Aorta (tissue), 5 donors: ENCODE measurements around the gene CIDEC. TPM values are rescaled to one million over a fixed set of nuclear protein-coding genes. Genes with fewer than 3 reads are reported as not detected.
A peak's percentile ranks its signal among the peaks of the same experiment; 100 is the strongest.
"Not testable (repeated sequence)": the region's sequence is repeated elsewhere in the genome, so short reads cannot be mapped to it uniquely, and the experiment has no call there.

Experiments used
- ATAC-seq: fragments of 200-7000 bp; cut with Tn5 transposase; one replicate; pipeline ENCODE4 v1.9.1; 2022; ENCODE audit warnings: moderate library complexity; ENCODE audit not compliant: low FRiP score
- DNase-seq, 2 donors: peaks; one replicate each; pipeline ENCODE4 v3.0.0-alpha.2; 2020
- H3K27ac ChIP-seq, 2 donors: one replicate each; pipeline ENCODE4 v1.5.1; 2013; ENCODE audit warnings: low read length in 2 of 2, mild to moderate bottlenecking in 2 of 2, moderate library complexity in 2 of 2, control low read depth in 1 of 2, inconsistent platforms in 1 of 2, low read depth in 1 of 2
- H3K27me3 ChIP-seq, 2 donors: one replicate each; pipeline ENCODE4 v1.6.1; 2013; ENCODE audit warnings: control low read depth in 1 of 2, low read length in 1 of 2, mild to moderate bottlenecking in 1 of 2, moderate library complexity in 1 of 2; ENCODE audit not compliant: insufficient read depth in 2 of 2, control insufficient read depth in 1 of 2
- H3K36me3 ChIP-seq, 2 donors: one replicate each; pipeline ENCODE4 v1.6.1; 2013; ENCODE audit warnings: control low read depth in 1 of 2, low read length in 1 of 2, mild to moderate bottlenecking in 1 of 2; ENCODE audit not compliant: insufficient read depth in 2 of 2, control insufficient read depth in 1 of 2
- H3K4me1 ChIP-seq, 2 donors: one replicate each; pipeline ENCODE4 v1.6.1; 2013; ENCODE audit warnings: low read length in 2 of 2, control low read depth in 1 of 2, mild to moderate bottlenecking in 1 of 2, moderate library complexity in 1 of 2; ENCODE audit not compliant: insufficient read depth in 2 of 2, control insufficient read depth in 1 of 2
- H3K4me3 ChIP-seq, 2 donors: one replicate each; pipeline ENCODE4 v1.5.1; 2013; ENCODE audit warnings: low read length in 2 of 2, control low read depth in 1 of 2, mild to moderate bottlenecking in 1 of 2
- H3K9me3 ChIP-seq: one replicate; pipeline ENCODE4 v1.6.1; 2013; ENCODE audit warnings: mild to moderate bottlenecking, low read length; ENCODE audit not compliant: control insufficient read depth
- WGBS, 2 donors: extraction: QIAGEN DNeasy Blood & Tissue Kit; methylation state at CpG; one replicate each; pipeline ENCODE4 v1.1.7; 2013; 5-methylcytosine and 5-hydroxymethylcytosine counted together
- intact Hi-C, 2 donors: fragments of 100-400 bp; cut with DNase I; formaldehyde crosslinking; loops; one replicate each; pipeline versions ENCODE4 v1.14.2 to v1.15.0; 2022
- polyA plus RNA-seq, 2 donors: library from polyadenylated mRNA; stranded (reverse); fragments of 200-250 nt; gene quantifications; one replicate each; pipeline ENCODE4 v1.2.3, GENCODE V29; 2013
- total RNA-seq, 2 donors: library from RNA; stranded (reverse); fragmentation: NEBNext Ultra II Directional; extraction: Animal tissue kit (Norgen Biotek cat#: 25700); gene quantifications; one replicate each; pipeline ENCODE4 v1.2.1, GENCODE V29; 2021
- donor health status: healthy with polysubstance abuse.
- donor health status: Bipolar disorder and iron deficiency.
- donor health status: DM: no; HTN: no; CAD: no.
- donor health status: DM: no; HTN: no; CAD: no.
- donor health status: DM: yes; HTN: yes; CAD: no.

The CIDEC gene
- total and polyA plus RNA-seq, 4 donors: 0.87 to 75.3 (median 1.1) TPM; not detected in 1

DNA sequence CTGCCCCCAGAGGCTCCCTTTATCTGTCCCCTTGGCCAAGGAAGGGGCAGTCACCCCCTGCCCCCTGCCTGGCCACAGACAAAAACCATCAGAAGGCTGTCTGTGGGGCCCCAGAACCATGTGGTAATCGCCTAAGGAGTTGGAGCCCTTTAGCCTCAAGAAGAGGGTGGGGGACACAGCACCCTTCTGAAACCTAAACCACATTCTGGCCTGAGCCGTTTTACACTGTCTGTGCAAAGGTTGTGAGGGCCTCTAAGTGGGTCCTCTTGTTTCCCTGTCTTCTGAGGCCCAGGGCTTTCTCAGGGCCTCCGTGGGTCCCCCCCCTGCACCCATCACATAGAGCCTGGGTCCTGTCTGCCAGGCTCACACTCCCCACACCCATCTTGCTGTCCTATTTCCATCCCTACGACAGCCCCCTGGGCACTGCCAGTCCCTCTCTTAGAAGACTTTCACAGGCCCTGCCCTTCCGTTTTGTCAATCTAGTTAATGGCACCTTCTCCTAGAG is 18.4 kb downstream of the CIDEC start:
- ATAC-seq (no peak), DNase-seq (no peak)
- Histone ChIP-seq H3K36me3 (no peaks in the 10 kb centered on the region), H3K9me3 (no peaks in the 10 kb centered on the region), H3K27me3 (no peaks in the 10 kb centered on the region), H3K27ac (no peak overlapping the region), H3K4me3 (no peak overlapping the region), H3K4me1 (no peaks in the 10 kb centered on the region)
- WGBS, 2 donors: 91 to 92% methylated on average over 5 of the region's 5 CpGs
- intact Hi-C loops: no loop called here

DNA sequence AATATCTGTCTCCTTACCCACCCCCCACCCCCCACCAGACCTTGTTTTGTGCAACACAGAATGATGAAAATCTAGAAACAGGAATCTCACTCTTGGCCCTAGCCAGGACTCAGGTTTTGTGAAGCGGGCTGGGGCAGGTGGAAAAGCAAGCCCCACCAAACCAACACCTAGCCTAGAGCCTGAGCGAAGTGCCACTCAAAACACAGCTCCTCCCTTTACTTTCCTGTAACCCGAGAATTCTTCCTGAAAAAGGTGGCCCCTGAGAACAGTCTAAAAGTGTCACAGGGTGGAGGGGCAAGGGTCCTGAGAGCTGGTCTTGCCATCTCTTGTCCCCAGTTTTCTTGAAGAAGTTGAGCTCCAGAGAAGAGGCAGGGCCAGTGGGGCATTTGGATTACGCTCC is 18.9 kb downstream of the CIDEC start:
- intact Hi-C loops: no loop called here
- Histone ChIP-seq H3K36me3 (no peaks in the 10 kb centered on the region), H3K9me3 (no peaks in the 10 kb centered on the region), H3K27me3 (no peaks in the 10 kb centered on the region), H3K4me3 (no peak overlapping the region), H3K4me1 (no peaks in the 10 kb centered on the region), H3K27ac (no peak overlapping the region)
- no peak for ATAC-seq
- WGBS, 2 donors: 92 to 95% methylated on average over 4 of the region's 4 CpGs
- no peak for DNase-seq

DNA sequence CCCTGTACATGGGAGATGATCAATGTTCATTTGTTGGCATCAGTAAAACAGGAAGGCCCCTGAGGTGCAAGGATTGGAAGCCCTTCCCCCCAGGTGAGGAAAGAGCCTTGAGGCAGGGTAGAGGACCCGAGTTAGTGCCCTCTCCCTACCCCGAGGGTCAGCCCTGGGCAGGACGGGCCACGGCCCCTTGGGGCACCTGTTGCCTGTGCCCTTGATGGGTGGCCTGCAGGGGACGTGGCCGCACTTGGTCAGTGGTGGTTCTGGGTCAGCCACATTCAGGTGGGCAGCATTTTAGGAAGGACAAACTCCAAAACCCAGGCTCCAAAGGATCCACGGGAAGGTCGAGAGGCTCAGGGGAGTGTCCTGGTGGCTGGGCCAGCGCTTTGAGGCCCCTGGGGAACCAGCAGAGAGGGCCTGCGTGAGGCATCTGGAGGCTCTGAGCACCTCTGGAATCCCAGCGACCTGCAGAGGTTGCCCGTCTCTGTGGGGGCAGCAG is 20.5 kb downstream of the CIDEC start:
- WGBS, 2 donors: 91 to 92% methylated on average over 12 of the region's 12 CpGs
- no peaks in the 10 kb centered on the region for H3K27me3 ChIP-seq
- H3K27ac ChIP-seq: no peak overlapping the region
- H3K4me3 ChIP-seq: no peak overlapping the region
- DNase-seq (peak in 1 of 2 donors; percentile 54), ATAC-seq (no peak)
- H3K36me3 ChIP-seq: no peaks in the 10 kb centered on the region
- intact Hi-C loops: no loop called here
- no peaks in the 10 kb centered on the region for H3K9me3 ChIP-seq
- no peaks in the 10 kb centered on the region for H3K4me1 ChIP-seq

DNA sequence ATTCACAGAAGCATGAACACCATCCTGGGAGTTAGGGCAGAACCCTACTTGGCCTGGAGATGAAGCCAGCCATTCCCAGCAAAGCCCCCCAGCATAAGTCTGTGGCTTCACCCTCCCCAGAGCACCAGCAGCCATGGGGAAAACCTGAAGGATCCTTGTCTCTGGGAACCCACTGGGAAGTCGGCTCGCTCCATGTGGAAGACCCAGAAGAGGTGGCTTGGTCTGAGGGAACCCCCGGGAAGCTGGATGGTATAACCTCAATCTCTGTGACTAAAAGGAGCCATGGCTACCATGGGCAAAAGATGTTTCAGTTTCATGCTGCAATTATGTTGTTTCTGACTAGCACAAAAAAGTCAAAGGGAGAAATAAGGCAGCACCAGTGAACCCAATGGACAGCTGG is 24.5 kb downstream of the CIDEC start:
- DNase-seq (no peak), ATAC-seq (no peak)
- Histone ChIP-seq H3K4me3 (no peak overlapping the region), H3K27ac (no peak overlapping the region), H3K9me3 (no peaks in the 10 kb centered on the region), H3K4me1 (no peaks in the 10 kb centered on the region), H3K36me3 (no peaks in the 10 kb centered on the region), H3K27me3 (no peaks in the 10 kb centered on the region)
- 95 to 98% methylated on average over 3 of the region's 3 CpGs for WGBS, 2 donors
- intact Hi-C loops: no loop called here

DNA sequence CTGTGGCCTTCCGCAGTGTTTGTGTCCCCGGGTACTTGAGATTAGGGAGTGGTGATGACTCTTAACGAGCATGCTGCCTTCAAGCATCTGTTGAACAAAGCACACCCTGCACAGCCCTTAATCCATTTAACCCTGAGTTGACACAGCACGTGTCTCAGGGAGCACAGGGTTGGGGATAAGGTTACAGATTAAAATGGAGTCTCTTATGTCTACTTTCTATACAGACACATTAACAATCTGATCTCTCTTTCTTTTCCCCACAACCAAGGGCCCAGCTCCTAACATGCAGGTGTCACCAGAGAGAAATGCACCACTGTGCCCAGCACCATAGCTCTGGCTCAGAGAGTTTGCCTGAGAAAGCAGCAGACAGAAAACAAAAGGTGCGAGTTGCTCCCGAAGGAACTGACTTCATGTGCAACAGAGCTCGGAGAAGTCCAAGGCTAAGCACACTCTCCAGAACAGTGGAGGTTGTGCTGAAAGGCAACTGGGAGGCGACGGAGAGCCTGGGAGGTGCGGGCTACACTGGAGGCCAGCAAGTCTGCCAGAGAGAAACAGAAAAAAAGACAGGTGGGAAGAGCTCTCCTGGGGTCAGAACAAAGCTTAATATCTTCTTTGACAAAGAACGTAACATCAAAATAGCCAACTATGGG is 25.6 kb downstream of the CIDEC start:
- DNase-seq, H3K27ac ChIP-seq, intact Hi-C loops, ATAC-seq, H3K4me1 ChIP-seq, H3K4me3 ChIP-seq, H3K36me3 ChIP-seq, H3K9me3 ChIP-seq, H3K27me3 ChIP-seq: not testable (repeated sequence)
- WGBS, 2 donors: 79% methylated on average over 11 of the region's 11 CpGs

DNA sequence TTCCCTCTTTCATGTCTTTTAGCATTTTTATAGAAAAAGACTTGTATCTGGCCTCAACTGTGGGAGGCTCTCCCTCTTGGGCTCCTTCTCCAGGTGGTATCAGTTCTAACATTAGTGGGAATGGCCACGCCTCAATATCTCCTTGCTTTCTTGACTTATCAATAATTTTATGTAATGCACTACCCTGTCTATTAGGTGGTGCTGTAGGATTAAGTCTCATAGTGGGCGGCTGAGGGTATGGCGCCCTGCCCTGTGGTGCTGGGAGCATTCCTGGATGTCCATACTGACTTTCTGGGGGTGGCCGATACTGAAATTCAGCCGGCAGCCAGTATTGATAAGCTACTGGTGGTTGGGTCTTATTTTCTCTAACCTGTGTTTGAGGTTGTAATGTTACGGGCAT is 27.5 kb downstream of the CIDEC start:
- H3K27ac ChIP-seq: no peak overlapping the region
- no peaks in the 10 kb centered on the region for H3K36me3 ChIP-seq
- H3K4me3 ChIP-seq: no peak overlapping the region
- H3K4me1 ChIP-seq: no peaks in the 10 kb centered on the region
- WGBS, 2 donors: 90 to 91% methylated on average over 6 of the region's 6 CpGs
- ATAC-seq (no peak), DNase-seq (no peak)
- no peaks in the 10 kb centered on the region for H3K27me3 ChIP-seq
- H3K9me3 ChIP-seq: no peaks in the 10 kb centered on the region
- intact Hi-C loops: no loop called here

DNA sequence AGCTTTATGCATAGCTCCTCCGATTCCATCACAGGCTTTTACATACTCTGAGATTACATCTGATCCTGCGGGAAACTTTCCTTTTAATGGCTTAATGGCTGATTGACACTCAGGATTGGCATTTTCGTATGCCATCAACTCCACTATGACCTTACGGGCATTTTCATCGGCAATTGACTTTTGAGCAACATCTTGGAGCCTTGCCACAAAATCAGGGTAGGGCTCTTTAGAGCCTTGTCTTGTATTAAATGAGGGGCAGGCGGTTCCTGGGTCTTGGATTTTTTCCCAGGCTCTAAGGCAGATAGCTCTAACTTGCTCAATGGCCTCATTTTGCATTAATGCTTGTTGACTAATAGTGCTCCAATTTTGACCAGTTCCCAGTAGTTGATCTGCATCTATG is 28.1 kb downstream of the CIDEC start:
- H3K36me3 ChIP-seq, intact Hi-C loops, H3K27me3 ChIP-seq, H3K9me3 ChIP-seq, DNase-seq, H3K27ac ChIP-seq, H3K4me3 ChIP-seq, ATAC-seq, H3K4me1 ChIP-seq: not testable (repeated sequence)
- 60% methylated on average over 6 of the region's 6 CpGs for WGBS, 2 donors

DNA sequence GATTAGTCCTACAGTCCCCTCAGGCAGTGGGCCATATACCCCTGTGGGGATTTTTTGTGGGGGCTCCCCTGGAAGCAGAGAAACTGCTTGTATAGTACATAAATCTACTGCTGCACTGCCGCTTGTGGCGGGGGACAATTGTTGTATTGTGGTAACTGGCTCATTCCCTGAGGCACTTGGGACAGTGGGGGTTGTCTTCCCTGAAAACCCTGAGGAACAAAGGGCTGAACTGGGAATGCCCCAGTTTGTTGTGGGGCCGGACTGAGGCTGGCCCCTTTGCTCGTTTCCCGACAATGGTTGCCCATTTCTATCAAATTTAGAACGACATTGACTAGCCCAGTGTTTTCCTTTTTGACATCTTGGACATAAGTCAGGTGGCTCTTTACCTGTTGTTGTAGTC is 28.7 kb downstream of the CIDEC start:
- H3K4me1 ChIP-seq, intact Hi-C loops, H3K9me3 ChIP-seq, H3K4me3 ChIP-seq, H3K36me3 ChIP-seq, H3K27ac ChIP-seq, DNase-seq, H3K27me3 ChIP-seq, ATAC-seq: not testable (repeated sequence)
- 83 to 86% methylated on average over 6 of the region's 6 CpGs for WGBS, 2 donors

DNA sequence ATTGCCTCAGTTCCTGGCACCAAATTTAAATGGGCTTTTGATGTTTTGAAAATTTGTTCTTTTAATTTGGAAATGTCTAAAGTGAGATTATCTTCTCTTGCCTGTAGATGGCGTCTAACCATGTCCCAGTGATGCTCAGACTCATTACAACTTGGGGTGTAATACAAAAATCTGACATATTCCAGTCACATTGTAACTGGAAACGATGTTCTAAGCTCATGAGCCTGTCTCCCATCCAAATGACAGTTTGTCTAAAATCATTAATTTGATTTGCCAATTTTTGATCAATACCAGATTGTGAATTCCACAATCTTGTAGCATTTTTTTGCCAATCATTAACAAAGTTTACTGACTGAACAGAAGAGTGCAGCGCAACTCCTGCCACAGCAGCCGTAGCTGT is 31.2 kb downstream of the CIDEC start:
- H3K4me1 ChIP-seq, intact Hi-C loops, DNase-seq, H3K9me3 ChIP-seq, H3K27ac ChIP-seq, H3K4me3 ChIP-seq, H3K27me3 ChIP-seq, ATAC-seq, H3K36me3 ChIP-seq: not testable (repeated sequence)
- 38 to 47% methylated on average over 4 of the region's 4 CpGs for WGBS, 2 donors
